OCI-LY7 (cell line): ENCODE data around the gene AMPD2. TPM values are rescaled to one million over a fixed set of nuclear protein-coding genes. Genes with fewer than 3 reads are reported as not detected.
A peak's percentile ranks its signal among the peaks of the same experiment; 100 is the strongest.

Source experiments
- BruUV-seq: library from RNA; stranded (reverse); fragments of 400-500 nt; replicated peaks from 2 replicates; lab custom pipeline; 2021; lab: Mats Ljungman, UMichigan
- CTCF ChIA-PET: fragments of 300-600 bp; sonication (Branson Sonifier 250); formaldehyde crosslinking; loops from one replicate; lab custom pipeline; 2022; ENCODE audit warnings: antibody characterized with exemption; ENCODE audit not compliant: unreplicated experiment; lab: Charles Lee
- POLR2A ChIA-PET: fragments of 300-600 bp; sonication (Branson Sonifier 250); formaldehyde crosslinking; loops from one replicate; lab custom pipeline; 2022; ENCODE audit warnings: antibody characterized with exemption; lab: Charles Lee
- DNase-seq: peaks from one replicate; pipeline ENCODE4 v3.0.0-alpha.2; 2015; ENCODE audit warnings: low spot score
- H2AFZ ChIP-seq: fragments of 200-600 bp; sonication (generic), shearing (Covaris generic); 2 replicates; pipeline ENCODE4 v1.6.1; 2014; ENCODE audit warnings: mild to moderate bottlenecking, antibody characterized with exemption, low read length, moderate library complexity
- H3K27ac ChIP-seq: fragments of 200-600 bp; sonication (generic); 2 replicates; pipeline ENCODE4 v1.5.1; 2014; ENCODE audit warnings: mixed run types, low read depth, mild to moderate bottlenecking, moderate library complexity, low read length, inconsistent platforms; ENCODE audit not compliant: poor library complexity, severe bottlenecking
- H3K36me3 ChIP-seq: fragments of 200-600 bp; sonication (generic); 2 replicates; pipeline ENCODE4 v1.6.1; 2014; ENCODE audit warnings: mild to moderate bottlenecking, antibody characterized with exemption, low read length, moderate library complexity, mixed read lengths; ENCODE audit not compliant: insufficient read depth
- H3K4me1 ChIP-seq: fragments of 200-600 bp; sonication (generic); 2 replicates; pipeline ENCODE4 v1.5.1; 2014; ENCODE audit warnings: mild to moderate bottlenecking, low read length; ENCODE audit not compliant: insufficient read depth, poor library complexity, severe bottlenecking
- H3K4me2 ChIP-seq: fragments of 200-600 bp; sonication (generic); 2 replicates; pipeline ENCODE4 v1.6.1; 2014; ENCODE audit warnings: mild to moderate bottlenecking, low read length
- H3K4me3 ChIP-seq: fragments of 200-600 bp; sonication (generic); 2 replicates; pipeline ENCODE4 v1.5.1; 2014; ENCODE audit warnings: mild to moderate bottlenecking, low read depth, low read length; ENCODE audit not compliant: poor library complexity, severe bottlenecking
- H3K79me2 ChIP-seq: fragments of 200-600 bp; sonication (generic); 2 replicates; pipeline ENCODE4 v1.6.1; 2016; ENCODE audit warnings: low read depth, mild to moderate bottlenecking, low read length, moderate library complexity, mixed read lengths; ENCODE audit not compliant: insufficient read depth
- H3K9me2 ChIP-seq: fragments of 200-600 bp; sonication (generic); 2 replicates; pipeline ENCODE4 v1.6.1; 2016; ENCODE audit warnings: mild to moderate bottlenecking, low read length, mixed read lengths; ENCODE audit not compliant: insufficient read depth
- H3K9me3 ChIP-seq: fragments of 200-600 bp; sonication (generic); 2 replicates; pipeline ENCODE4 v1.6.1; 2014; ENCODE audit warnings: mild to moderate bottlenecking, mixed run types, low read length, mixed read lengths
- H4K20me1 ChIP-seq: fragments of 200-600 bp; sonication (generic); 2 replicates; pipeline ENCODE4 v1.6.1; 2014; ENCODE audit warnings: mild to moderate bottlenecking, antibody characterized with exemption, low read length, moderate library complexity, mixed read lengths; ENCODE audit not compliant: insufficient read depth
- EZH2phosphoT487 ChIP-seq: fragments of 200-600 bp; sonication (generic); IDR thresholded peaks from 2 replicates; pipeline ENCODE4 v1.6.1; 2018; ENCODE audit warnings: low read depth, borderline replicate concordance, mild to moderate bottlenecking, mixed run types, antibody characterized with exemption, low read length, moderate library complexity, mixed read lengths
- intact Hi-C: fragments of 100-400 bp; cut with micrococcal nuclease; formaldehyde crosslinking; loops from one replicate; pipeline ENCODE4 v1.10.0; 2022; ENCODE audit not compliant: unreplicated experiment
- total RNA-seq, 2 experiments: library from RNA; depleted of rRNA in 1 of 2; stranded (reverse); fragments of >200 nt in 1 of 2; shearing (Covaris generic) in 1 of 2; gene quantifications; 2 replicates each; pipeline ENCODE4 v1.2.3, GENCODE V29; 2014 to 2022
- TF ChIP-seq, protein P1 (sequence below): fragments of 200-600 bp; sonication (generic); conservative IDR thresholded peaks from 2 replicates; pipeline ENCODE4 v1.5.1; 2014; ENCODE audit warnings: mild to moderate bottlenecking, antibody characterized with exemption, low read length, moderate library complexity, mixed read lengths

AMPD2 gene
- total RNA-seq, 2 experiments from 2014 or later: 51.8 to 66.2 TPM

DNA sequence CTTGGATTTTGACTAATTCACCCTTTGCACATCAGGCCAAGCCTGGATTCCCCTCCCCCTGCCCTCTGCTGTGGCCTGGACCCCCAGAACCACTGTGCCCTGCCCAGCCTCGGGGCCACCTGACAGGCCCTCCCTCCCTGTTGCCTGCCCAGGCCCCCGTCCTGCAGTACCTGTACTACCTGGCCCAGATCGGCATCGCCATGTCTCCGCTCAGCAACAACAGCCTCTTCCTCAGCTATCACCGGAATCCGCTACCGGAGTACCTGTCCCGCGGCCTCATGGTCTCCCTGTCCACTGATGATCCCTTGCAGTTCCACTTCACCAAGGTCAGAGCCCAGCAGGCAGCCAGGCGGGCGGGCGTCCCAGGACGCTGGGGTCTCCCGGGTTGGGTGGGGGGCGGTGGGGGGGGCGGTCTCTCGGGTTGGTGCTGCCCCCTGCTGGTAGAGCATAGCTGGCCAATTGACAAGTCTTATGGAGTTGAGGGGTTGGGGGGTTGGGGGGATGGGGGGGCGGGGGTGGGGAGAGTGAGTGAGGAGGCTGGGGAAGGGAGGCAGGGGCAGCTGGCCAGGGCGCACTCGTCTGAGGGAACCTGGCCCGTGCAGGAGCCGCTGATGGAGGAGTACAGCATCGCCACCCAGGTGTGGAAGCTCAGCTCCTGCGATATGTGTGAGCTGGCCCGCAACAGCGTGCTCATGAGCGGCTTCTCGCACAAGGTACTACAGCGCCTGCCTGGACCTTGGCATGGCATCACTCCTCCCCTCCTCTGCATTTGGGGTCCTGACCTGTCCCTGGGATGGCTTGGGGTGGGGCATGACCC lies 10.7 kb downstream of the AMPD2 start:
- H4K20me1 ChIP-seq: no peaks in the 10 kb centered on the region
- BruUV-seq: no TSS peak
- peak; percentile 41 for DNase-seq
- no peak overlapping the region for H2AFZ ChIP-seq
- POLR2A ChIA-PET: interaction anchor here (0.7 kb wide), 1 partner anchor 81 kb away, joined by 4 read pairs; no protein-coding TSS in a partner anchor
- H3K36me3 ChIP-seq: peaks cover 44% of the 10 kb centered on the region
- CTCF ChIA-PET: interaction anchor here (1.7 to 1.8 kb wide), 2 partner anchors 10 to 84 kb away, joined by 6 to 8 read pairs; no protein-coding TSS in a partner anchor
- no peak overlapping the region for H3K27ac ChIP-seq
- H3K4me3 ChIP-seq: no peak overlapping the region
- peaks cover 12% of the 10 kb centered on the region for H3K4me1 ChIP-seq
- no peaks in the 10 kb centered on the region for H3K9me3 ChIP-seq
- no peak overlapping the region for H3K4me2 ChIP-seq
- intact Hi-C loops: loop anchor here (1.0 kb wide), 1 partner anchor 84 kb away; no protein-coding TSS in a partner anchor
- H3K9me2 ChIP-seq: no peaks in the 10 kb centered on the region
- TF ChIP-seq EZH2phosphoT487: no peak
- TF ChIP-seq, protein P1, sequence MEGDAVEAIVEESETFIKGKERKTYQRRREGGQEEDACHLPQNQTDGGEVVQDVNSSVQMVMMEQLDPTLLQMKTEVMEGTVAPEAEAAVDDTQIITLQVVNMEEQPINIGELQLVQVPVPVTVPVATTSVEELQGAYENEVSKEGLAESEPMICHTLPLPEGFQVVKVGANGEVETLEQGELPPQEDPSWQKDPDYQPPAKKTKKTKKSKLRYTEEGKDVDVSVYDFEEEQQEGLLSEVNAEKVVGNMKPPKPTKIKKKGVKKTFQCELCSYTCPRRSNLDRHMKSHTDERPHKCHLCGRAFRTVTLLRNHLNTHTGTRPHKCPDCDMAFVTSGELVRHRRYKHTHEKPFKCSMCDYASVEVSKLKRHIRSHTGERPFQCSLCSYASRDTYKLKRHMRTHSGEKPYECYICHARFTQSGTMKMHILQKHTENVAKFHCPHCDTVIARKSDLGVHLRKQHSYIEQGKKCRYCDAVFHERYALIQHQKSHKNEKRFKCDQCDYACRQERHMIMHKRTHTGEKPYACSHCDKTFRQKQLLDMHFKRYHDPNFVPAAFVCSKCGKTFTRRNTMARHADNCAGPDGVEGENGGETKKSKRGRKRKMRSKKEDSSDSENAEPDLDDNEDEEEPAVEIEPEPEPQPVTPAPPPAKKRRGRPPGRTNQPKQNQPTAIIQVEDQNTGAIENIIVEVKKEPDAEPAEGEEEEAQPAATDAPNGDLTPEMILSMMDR: 0 out of 2 replicates have a peak, but pooled peaks have one; percentile 20
- no peaks in the 10 kb centered on the region for H3K79me2 ChIP-seq

DNA sequence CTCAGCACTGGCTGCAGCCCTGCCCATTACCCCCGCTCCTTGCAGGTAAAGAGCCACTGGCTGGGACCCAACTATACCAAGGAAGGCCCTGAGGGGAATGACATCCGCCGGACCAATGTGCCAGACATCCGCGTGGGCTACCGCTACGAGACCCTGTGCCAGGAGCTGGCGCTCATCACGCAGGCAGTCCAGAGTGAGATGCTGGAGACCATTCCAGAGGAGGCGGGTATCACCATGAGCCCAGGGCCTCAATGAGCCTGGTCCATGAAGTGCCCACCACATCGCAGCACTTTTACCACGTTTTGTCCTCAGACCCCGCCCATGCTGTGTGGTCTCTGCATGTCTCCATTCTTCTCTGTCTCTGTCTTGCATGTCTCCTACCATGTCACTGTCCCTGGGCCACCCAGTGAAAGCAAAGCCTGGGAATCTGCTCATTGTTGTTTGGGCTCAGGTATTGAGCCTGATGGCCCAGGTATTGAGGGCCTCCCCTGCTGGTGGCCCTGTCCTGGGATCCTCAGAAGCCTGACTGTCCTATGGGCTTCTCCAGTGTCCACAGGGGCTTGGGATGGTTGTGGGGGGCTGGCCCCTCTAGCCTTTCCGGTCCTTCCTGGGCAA lies 11.4 kb downstream of the AMPD2 start:
- TF ChIP-seq, protein P1: no peak
- TF ChIP-seq EZH2phosphoT487: no peak
- ChIA-PET CTCF (interaction anchor here (1.7 to 1.8 kb wide), 2 partner anchors 9 to 85 kb away, joined by 6 to 8 read pairs; no protein-coding TSS in a partner anchor), POLR2A (no interaction called here)
- no TSS peak for BruUV-seq
- Histone ChIP-seq H3K9me3 (no peaks in the 10 kb centered on the region), H2AFZ (no peak overlapping the region), H3K79me2 (no peaks in the 10 kb centered on the region), H3K4me2 (no peak overlapping the region), H3K36me3 (peaks cover 44% of the 10 kb centered on the region), H3K4me1 (peaks cover 15% of the 10 kb centered on the region), H3K9me2 (no peaks in the 10 kb centered on the region), H3K27ac (no peak overlapping the region), H4K20me1 (no peaks in the 10 kb centered on the region), H3K4me3 (no peak overlapping the region)
- intact Hi-C loops: loop anchor here (1.0 kb wide), 1 partner anchor 85 kb away; no protein-coding TSS in a partner anchor
- no peak for DNase-seq
